GM06990 (cell line): Measurements from ENCODE around the gene SHTN1.

Experiments
- DNase-seq: peaks from one replicate; pipeline ENCODE4 v3.0.0-alpha.2; 2011; ENCODE audit not compliant: insufficient read length; ENCODE audit errors: extremely low read depth
- H3K27me3 ChIP-seq: replicated peaks from 2 replicates; pipeline ENCODE4 v1.6.0; 2011; ENCODE audit warnings: low read length; ENCODE audit not compliant: control insufficient read depth, insufficient read depth
- H3K36me3 ChIP-seq: 2 replicates; pipeline ENCODE4 v1.5.1; 2011; ENCODE audit warnings: low read length; ENCODE audit not compliant: control insufficient read depth, insufficient read depth
- H3K4me3 ChIP-seq: replicated peaks from 2 replicates; pipeline ENCODE4 v1.5.1; 2011; ENCODE audit warnings: low read depth, mild to moderate bottlenecking, control low read depth, low read length
- TF ChIP-seq, protein P1 (sequence below): IDR thresholded peaks from 2 replicates; pipeline ENCODE4 v1.5.1; 2011; ENCODE audit warnings: low read length, control low read depth, mild to moderate bottlenecking, inconsistent platforms; ENCODE audit not compliant: insufficient read depth, poor library complexity, severe bottlenecking

Gene SHTN1

DNA sequence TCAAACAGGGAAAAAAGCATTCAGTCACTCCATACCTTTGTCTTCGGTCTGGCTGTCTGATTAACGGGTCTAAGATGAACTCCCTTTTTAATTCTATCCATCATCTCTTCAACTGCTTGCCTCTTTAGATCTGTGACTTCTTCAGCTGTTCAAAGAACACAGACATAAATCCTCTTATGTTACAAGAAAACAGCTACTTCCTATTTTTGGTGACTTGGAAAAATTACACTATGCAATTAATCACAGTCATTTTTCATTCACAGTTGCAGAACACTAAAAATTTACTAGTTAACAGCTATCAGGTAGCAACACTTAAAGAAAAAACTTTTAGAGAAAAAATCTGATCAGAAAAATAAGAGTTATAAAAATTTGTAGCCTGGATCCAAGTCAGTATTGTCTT lies 89.6 kb downstream of the SHTN1 start:
- TF ChIP-seq, protein P1, sequence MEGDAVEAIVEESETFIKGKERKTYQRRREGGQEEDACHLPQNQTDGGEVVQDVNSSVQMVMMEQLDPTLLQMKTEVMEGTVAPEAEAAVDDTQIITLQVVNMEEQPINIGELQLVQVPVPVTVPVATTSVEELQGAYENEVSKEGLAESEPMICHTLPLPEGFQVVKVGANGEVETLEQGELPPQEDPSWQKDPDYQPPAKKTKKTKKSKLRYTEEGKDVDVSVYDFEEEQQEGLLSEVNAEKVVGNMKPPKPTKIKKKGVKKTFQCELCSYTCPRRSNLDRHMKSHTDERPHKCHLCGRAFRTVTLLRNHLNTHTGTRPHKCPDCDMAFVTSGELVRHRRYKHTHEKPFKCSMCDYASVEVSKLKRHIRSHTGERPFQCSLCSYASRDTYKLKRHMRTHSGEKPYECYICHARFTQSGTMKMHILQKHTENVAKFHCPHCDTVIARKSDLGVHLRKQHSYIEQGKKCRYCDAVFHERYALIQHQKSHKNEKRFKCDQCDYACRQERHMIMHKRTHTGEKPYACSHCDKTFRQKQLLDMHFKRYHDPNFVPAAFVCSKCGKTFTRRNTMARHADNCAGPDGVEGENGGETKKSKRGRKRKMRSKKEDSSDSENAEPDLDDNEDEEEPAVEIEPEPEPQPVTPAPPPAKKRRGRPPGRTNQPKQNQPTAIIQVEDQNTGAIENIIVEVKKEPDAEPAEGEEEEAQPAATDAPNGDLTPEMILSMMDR = no peak
- DNase-seq = no peak
- Histone ChIP-seq H3K36me3 (no peaks in the 10 kb centered on the region), H3K4me3 (no peak overlapping the region), H3K27me3 (no peaks in the 10 kb centered on the region; the same call in 1 of the 2 replicates)

DNA sequence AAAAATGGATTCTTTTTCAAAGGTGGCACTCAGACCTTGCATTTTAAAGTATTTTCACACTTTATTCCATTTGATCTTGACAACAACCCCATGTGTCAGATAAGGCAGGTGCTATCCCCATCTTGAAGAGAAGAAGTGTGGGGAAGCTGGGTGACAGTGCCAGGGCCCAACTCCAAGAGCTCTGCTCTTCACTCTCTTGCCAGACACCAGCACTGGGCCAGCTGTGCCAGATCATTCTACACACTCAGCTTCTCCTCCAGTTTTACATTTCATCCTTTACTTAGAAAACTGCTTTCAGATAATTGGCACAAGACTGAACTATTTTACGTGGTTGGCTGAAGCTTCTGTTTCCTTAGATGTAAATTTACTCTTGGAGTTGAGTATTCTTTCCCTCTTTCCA lies 91.3 kb downstream of the SHTN1 start:
- TF ChIP-seq, protein P1 = no peak
- Histone ChIP-seq H3K36me3 (no peaks in the 10 kb centered on the region), H3K27me3 (no peaks in the 10 kb centered on the region), H3K4me3 (no peak overlapping the region)
- DNase-seq = no peak

DNA sequence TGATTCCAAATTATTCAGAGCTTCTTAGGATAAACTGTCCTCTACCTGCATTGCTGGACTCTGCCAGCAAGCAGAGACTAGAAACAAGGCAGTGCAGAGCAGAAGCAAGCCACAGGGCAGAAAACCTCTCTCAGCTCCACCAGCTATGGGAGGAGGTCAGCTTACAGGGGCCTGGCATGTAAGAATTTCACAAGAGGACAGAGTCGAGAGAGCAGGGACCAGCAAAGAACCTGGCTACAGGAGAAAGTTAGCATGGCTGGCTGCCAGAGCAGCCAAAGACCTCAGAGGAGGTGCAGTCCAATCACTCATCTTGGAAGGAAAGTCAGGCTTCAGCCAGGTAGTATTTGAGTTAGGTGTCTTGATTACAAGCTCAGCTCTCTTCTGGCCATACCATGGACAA lies 92.8 kb downstream of the SHTN1 start:
- no peak overlapping the region for H3K4me3 ChIP-seq
- no peaks in the 10 kb centered on the region for H3K36me3 ChIP-seq
- H3K27me3 ChIP-seq = no peaks in the 10 kb centered on the region
- no peak for DNase-seq
- TF ChIP-seq, protein P1 = no peak

DNA sequence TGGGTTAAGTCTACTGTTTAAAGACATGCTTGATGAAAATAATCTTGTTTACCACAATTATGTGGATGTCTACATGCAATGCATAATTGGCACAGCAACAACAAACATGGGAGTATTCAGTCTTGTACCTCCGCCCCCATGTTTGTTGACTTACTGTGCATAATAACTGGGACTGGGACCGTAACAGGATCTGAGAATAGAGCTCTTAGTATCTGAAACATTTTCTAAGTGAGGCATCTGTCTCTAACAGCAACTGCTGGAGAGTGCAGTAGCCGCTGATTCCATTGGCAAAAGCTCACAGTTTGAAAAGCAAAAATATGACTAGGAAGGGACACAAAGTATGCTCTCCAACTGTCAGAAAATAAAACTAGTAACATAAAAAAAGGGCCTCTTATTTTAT lies 94.1 kb downstream of the SHTN1 start:
- Histone ChIP-seq H3K27me3 (no peaks in the 10 kb centered on the region), H3K36me3 (no peaks in the 10 kb centered on the region), H3K4me3 (no peak overlapping the region)
- no peak for DNase-seq
- TF ChIP-seq, protein P1 = no peak

- no peak overlapping the region for H3K4me3 ChIP-seq
- no peaks in the 10 kb centered on the region for H3K27me3 ChIP-seq
- no peaks in the 10 kb centered on the region for H3K36me3 ChIP-seq
- TF ChIP-seq, protein P1 = no peak
- no peak for DNase-seq
Measured at GRCh38 chr10:116909307-116909706, 95.7 kb downstream of the SHTN1 start.
